ENCODE data around the gene SYTL5. TPM values are rescaled to one million over a fixed set of nuclear protein-coding genes. Genes with fewer than 3 reads are reported as not detected.

The SYTL5 gene
- total RNA-seq, 1 donor from 2014 or later: 4.4 TPM

DNA sequence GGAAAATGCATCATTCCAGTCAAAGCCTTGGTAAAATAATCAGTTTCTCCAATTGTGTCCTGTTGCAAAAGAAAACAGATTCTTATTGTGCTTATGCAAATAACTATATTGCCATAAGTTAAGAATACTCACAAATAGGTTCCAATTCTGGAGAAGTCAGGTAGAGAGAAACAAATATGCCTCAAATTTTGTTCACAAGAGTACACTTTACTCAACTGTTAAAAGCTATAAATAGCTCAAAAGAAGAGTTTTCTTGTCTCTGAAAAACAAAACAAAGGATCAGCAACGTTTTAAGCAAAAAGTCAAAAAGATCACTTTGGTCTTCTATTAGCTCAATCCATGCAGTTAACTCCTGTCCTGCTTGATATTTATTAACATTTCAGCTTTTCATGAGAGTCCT, 21.9 kb downstream of the SYTL5 start:
- no peak for DNase-seq

DNA sequence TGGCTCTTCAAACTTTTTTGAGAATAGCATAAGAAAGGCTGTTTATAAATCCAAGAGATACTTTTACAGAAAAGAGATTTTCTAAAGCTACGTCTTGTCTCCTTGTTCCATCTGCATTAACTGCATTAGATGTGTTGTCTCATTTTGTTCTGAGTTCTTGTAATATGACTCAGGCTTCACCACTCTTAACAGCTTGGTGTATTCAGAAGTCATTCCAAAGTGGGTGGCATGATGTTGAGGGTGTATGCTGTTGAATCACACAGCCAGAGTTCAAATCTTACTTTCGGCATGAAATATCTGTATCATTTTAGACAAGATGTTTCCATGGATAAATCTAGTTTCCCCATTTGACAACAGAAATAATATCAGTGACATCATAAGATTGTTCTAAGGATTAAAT, 30.1 kb downstream of the SYTL5 start:
- no peak for DNase-seq

DNA sequence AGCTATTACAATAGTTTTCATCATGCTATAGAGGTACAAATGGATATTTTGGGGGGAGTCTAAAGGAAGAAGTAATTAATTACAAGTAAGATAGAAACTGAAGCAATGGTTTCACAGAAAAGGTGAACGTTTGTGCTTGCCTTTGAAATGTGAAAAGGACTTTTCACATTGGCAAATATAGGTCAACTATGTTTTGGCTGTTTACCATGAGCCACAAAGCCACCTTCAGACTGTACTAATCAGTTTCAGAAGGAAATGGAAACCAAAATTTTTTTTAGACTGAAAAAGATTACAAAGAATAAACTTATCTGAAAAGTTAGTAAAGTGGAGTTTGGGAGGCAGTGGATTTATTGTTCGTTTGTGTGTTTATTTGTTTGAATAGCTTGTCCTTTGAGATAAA, 32.1 kb downstream of the SYTL5 start:
- no peak for DNase-seq

DNA sequence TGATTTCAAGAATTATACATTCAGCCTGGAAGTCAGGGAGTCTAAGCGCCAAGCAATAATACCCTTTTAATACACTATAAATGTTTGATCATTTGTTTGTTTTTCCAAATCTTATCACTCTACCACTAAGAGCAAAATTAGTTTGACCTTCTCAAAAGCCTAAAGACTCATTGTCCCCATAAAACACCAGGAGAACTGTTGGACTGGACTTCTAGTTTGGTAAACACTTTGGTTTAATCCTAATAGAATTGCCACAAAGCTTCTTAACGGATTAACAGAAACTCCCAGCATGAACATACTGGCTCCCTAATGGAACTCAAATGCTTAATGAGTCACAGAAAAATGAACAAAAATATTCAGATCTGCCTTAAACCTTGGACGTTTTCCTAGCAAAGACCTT, 34.9 kb downstream of the SYTL5 start:
- DNase-seq: no peak

DNA sequence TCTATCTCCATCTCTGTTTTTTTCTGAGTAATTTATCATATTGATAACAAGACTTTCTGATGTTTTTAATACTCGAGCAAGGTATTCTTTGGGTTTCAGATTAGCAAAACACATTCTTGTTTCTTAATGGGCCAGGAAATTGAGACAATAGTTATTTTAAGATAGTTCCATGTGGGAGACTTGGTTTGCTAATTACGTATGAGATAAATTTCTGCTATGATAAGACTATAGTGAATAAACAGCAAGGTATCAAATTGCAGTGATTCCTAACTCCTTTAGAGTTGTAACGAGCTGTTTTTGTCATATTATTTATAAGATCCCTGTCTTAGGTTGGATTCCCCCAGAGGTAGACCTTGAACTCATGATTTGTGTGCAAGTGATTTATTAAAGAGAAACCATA, 38.3 kb downstream of the SYTL5 start:
- no peak for DNase-seq

DNA sequence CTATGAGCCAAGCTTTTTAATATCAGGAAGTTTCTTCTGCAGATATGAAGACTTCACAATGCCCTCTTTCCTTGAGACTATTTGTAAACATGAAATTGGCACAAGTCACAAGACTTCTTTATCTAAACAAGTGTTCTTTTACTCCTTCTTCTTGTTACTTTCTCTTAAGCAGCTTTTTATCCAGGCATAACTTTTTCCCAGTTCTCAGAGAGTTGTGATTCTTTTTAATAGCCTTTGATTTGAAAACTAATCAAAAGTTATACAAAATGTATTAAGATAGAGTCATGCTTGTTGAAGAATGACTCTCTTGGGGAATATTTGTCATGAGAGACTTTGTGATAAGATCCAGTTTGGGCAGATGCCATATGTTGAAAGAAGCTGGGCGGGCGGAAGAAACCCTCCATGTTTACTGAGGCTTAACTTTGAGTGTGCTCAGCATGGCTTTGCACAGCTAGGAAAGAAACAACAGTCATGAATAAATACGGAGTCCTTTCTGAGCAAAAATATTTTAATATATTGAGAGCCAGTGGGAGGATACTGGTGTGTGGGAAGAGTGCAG, 39.3 kb downstream of the SYTL5 start:
- no peak for DNase-seq

DNA sequence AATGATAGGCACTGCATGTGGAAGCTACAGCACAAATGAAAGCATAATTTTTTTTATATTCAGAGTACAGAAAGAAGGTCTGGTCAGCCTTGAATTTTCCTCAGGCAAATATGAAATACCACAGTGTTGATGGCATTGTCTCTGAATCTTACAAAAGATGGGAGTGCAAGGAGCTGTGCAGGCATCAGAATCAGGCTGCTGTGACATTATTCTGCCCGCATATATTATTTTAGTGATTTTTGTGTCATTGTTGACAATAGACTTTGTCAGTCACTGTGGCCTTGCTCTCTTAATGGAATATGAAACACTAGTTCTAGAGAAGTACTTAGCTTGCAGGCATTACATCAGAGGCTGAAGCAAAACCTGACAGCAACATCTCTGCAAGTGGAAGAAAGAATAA, 42.5 kb downstream of the SYTL5 start:
- no peak for DNase-seq

DNA sequence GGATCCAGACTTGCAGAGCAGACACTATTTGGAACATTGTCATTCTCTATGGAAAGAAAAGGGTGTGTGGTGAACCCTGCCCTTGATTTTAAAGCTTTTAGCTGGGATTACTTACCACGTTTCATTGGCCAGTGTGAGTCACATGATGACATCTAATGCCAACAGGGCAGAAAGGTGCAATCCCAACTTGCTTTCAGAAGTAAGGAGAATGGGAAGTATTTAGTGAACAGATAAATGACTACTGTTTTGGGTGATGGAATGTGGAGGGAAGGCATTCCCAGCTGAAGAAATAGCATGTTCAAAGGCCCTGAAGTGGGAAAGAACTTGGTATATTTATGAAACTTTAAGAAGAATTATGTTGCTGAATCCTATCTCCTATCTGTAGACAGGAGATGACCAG, 44.5 kb downstream of the SYTL5 start:
- no peak for DNase-seq

DNA sequence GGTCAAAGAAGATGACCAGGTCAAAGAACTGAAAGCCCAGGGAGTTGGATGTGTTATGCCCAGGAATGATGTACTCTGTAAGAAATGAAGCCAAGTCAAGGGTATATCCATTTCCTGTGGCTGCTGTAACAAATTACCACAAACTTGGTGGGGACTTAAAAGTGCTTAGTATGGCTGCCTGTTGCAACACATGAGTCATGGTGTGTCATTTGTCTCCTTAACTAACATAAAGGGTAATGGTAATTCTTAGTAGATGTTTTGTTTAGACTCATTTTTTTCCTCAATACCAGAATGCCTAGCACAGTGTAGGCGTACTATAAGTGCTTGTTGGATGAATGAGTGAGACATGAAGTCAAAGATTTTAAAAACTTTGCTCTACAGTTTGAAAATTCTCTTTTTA, 45.7 kb downstream of the SYTL5 start:
- DNase-seq: no peak

DNA sequence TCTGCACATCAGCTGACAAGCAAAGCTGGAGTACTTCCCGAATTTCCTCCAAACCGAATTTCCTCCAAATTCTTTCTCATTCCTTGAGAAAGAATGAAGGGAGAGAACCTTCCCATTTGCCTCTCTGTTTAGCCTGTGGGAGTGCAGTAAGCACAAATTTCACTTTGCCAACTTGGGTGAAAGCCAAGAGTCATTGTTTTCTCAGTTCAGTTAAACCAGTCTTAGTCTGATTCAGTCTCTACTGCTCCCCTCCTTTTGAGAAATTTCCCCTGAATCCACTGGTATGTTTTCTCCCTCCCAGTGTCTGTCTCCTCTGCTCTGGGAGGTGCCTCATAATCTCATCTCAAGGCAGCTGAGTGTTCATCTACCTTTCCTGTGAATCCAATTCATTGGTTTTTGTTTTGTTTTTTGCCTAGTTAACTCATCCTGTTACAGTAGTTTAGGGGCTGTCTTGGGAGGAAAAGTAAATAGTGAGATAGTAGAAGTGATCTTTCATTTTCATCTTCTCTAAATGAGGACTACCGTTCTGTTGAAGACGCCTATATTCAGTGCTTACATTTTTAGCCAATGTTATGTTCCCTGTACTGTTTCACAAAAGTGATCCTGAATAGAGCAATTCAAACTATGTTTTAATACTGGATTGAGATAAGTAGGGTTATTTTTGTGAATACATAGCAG, 49.0 kb downstream of the SYTL5 start:
- no peak for DNase-seq

DNA sequence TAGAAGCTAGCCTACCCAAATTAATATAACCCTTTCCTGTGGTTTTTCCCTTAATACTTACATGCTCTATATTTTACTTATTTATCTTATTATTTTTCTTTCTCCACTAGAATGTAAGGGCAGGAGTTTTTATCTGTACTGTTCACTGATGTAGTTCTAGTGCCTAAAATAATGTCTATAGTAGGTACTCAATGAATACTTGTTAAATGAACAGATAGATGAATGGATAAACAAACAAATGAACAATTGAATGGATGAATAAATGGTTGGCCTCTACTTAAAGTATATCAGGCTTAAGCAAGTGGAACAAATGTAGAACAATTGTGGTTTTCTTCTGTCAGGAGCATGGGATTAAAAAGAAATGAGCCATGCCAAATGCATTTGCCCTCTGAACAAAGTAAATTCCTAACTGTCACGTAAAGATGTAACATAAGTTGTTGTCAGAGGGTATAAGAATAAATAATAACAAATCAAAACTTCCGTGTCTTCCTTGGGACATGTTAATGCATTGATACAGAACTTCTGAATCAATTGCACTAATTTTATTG, 54.1 kb downstream of the SYTL5 start:
- no peak for DNase-seq

DNA sequence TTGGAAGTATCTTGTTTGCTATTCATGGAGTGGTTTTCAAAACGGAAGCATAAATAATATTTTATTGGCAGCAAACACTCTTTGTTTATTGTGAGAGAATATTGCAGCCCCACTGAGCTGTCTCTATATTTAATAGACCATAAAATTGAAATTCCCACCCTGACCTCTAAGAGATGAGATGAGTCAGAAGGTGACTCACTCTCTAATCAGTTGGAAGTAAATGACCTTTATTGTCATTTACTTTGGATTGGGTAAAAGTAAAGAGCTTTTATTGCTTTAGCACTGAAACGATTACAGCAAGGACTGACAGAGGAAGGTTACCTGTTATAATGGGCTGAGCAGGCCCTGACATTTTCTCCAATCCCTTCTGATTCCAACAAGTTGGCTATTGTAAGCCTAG, 55.0 kb downstream of the SYTL5 start:
- DNase-seq: no peak

DNA sequence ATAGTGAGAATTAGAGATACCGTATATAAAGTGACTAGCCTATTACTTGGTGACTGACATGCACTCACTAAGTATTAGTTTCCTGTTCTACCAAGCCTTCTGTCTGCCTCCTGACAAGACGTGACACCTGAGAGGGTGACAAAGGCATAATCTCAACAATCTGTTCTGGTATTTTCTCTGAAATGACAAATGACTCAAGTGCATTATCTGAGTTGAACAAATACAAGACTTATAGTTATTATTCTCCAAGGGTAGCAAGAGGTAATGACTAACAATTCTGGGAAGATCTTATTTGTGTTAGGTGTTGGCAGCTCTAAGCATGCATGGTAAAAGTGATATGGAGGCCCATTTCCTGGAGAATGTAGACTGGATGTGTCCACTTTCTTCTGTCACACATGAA, 60.6 kb downstream of the SYTL5 start:
- DNase-seq: no peak

DNA sequence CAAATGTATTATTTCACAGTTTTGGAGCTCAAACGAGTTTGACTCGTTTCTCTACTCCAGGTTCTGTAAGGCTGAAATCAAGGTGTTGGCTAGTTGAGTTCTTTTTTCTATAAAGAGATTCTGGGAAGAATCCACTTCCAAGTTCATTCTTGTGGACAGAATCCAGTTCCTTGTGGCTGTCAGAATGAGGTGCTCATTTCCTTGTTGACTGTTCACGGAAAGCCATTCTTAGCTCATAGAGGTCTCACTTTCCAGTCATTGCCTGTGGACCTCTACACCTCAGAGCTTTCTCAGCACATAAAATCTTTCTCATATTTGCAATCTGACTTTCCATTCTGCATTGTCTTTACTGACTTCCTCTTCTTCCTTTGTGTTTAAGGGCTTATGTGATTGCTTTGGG, 62.9 kb downstream of the SYTL5 start:
- no peak for DNase-seq

DNA sequence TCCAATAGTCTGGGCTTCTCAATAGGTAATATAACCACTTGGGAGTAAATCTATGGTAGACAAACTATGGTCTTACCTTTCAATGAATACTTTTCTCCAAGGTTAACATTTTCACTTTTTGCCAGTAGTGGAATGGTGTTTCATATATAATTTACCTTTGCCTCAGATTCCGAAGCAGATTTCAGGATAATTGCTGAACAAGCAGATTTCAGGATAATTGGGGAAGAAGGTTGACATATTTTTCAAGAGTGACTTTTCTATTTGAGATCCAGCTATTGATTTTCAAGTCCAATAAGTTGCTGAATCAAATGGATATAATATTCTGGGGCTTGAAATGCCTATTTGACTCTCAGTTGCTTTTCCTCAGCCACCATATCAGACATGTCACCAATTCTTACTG, 63.6 kb downstream of the SYTL5 start:
- DNase-seq: no peak

DNA sequence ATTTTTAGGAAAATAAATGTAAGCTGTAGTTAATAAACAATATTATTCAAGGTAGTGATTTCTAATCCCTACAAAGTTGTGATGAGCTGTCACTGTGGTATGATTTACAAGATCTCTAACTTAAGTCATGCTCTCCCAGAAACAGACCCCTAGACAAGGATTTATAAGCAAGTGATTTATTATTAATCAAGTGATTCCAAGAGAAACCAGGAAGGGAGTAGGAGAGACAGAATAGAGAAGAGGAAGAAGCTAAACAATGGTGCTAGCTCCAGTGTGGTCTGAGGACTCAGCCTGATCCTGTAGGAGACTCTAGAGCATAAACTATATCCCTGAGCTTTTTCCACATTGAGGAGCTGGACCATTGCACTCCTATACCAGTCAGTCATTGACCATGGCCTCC, 73.1 kb downstream of the SYTL5 start:
- no peak for DNase-seq

DNA sequence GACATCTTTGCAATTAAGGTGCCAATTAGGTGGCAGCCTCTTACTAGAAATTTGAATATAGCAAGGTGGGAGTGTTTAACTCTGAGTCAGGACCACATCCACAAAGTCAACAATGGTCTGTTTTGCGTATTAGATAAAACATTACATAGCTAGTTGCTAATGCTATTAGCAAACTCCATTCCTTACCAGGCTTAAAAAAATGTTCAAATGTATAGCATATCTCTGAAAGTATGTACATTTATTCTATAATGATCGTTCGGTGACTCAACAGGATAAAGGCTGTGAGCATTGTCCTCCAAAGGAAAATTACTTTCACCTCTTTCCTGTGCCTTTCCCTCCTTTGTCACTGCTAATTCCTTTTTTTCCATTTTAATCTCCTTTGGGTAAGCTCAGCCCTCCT, 74.5 kb downstream of the SYTL5 start:
- DNase-seq: no peak

DNA sequence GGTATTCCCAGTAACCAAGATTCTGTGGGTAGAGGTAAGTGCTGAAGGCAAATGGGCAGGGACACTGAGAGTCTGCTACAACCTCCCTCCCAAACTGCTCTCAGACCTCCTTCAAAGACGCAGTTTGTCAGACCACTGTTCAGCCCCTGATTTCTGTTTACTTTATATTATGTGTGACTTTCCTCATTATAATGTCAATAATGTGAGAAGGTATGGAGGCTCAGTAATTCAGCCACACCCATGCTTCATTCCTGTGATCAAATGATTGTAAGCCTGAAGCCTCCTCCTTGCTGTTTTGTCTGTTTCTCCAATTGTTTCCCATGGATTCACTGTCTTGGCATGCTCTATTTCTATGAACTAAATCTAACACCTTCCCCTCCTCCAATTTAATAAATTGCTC, 75.6 kb downstream of the SYTL5 start:
- no peak for DNase-seq

DNA sequence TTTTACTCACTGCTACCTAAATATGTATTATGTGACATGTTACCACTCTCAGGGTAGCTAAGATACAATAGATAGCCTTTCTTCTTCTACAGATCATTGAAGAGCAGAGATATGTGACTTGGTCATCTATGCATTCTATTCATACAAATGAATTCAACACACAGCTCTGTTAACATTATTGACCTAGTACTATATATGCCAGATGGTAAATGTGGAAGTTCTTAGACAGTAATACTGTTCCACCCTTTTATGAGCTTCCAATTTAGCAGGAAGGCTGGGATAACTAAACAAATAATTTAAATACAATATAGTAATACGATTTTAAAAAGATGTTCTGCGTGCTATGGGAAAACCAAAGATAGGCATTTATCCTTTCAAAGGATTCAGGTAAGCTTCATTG, 76.0 kb downstream of the SYTL5 start:
- no peak for DNase-seq

DNA sequence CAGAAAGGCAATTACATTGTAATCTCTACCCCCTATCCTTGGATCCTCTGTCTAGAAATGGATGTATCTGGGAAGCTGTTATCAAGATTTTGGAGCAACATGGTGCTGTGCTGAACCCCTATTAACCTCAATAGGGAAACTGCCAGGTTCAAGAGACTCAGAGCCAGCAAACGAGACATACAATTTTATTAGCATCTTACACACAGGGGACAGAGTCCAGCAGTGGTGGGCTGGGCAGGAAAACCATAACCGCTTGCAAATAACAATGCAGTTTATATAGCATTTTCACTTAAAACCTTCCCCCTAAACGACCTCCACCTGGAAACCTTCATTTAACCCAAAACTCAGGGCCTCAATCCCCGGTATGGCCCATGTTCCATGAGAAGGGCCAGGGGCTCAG, 79.5 kb downstream of the SYTL5 start:
- no peak for DNase-seq

DNA sequence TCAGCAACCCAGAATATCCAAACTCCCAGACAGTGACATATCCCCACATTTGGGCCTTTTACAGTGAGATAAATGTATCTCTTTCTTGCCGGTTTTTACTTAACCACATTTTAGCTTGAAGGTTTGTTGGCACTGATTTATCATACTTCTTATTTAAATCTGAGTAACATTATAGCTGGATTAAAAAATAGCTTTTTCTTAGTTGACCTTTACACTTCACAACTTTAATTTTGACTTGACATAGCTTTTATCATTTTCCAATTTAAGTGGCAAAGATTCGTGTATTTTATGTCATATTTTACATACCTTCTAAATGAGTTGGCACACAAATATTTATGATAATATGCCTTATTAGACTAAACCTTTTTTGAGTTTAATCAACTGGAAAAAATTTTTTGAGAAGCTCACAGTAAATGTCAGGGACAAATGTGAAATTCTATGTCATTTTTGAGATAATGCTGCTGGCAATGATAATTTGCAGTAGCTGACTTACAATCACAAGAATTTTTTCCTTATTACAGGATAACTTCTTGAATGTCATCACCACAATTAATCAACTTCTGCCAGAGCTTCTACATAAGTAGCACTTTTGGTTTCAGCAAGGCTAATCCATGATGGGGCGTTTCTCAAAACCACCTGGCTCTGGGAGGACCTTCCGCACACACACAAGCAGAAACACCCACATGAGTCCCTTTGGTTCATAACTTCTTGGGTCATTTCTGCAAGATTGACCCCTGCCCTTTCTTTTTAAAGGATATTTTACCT, 80.3 kb downstream of the SYTL5 start:
- DNase-seq: no peak

DNA sequence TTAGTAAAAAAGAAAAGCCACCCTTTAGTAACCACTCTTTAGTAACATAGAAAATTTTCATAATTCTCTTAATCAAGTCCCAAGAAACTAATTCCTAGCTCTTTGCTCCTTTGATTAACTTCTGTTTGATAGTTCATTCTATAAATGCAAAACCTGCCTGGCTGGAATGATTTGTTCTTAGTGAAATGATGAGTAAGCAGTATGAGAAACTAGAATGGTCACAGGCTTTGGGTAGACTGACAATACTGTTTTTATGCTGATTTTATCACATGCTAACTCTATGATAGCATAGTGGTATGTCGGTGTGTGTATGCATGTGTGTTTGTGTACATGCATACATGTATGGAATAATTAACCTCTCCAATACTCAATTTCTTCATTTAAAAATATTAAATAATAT, 81.2 kb downstream of the SYTL5 start:
- DNase-seq: no peak

DNA sequence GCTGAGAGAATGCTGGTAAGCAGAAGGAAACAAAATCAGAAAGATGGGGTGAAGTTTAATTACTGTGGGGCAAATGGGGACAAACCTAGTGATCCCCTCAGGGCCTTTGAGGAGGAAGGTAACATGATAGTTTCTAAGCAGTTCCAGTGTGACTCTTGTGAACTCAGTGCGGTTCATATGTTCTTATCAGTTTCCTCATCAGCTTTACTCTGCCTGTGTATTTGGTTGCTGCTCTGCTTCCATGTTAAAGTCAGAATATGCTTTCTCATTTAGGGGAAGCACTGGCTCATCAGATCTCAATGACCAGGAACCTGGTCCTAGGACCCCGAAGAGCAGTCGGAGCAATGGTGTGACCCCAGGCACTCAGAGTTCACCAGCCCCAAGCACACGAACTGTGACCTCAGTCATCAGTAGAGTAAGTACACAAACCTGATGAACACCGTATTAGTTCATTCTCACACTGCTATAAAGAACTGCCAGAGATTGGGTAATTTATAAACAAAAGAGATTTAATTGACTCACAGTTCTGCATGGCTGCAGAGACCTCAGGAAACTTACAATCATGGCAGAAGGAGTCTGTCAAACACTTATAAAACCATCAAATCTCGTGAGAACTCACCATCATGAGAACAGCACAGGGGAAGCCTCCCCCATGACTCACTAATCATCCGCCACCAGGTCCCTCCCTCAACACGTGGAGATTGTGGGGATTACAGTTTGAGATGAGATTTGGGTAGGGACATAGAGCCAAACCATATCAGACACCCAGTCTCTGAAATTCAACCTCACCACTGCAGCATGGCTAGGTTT, 83.0 kb downstream of the SYTL5 start:
- DNase-seq: no peak
